Measurements from ENCODE around the gene AGRN.
A peak's percentile ranks its signal among the peaks of the same experiment; 100 is the strongest.
"Not testable (repeated sequence)": the region's sequence is repeated elsewhere in the genome, so short reads cannot be mapped to it uniquely, and the experiment has no call there.

The AGRN gene

GRCh38 chr1:1003618-1004419 is 16.1 kb upstream of the AGRN start:
- no peak for DNase-seq

GRCh38 chr1:1004420-1004779 is 15.5 kb upstream of the AGRN start:
- no peak for DNase-seq

- peak; percentile 4 for DNase-seq
Measured at GRCh38 chr1:1004780-1005697, 14.9 kb upstream of the AGRN start.

GRCh38 chr1:1005774-1006304 is 14.1 kb upstream of the AGRN start:
- no peak for DNase-seq

- no peak for DNase-seq
Measured at GRCh38 chr1:1006305-1007159, 13.4 kb upstream of the AGRN start.

- not testable (repeated sequence) for DNase-seq
Measured at GRCh38 chr1:1010131-1010530, 9.8 kb upstream of the AGRN start.

GRCh38 chr1:1011396-1011949 is 8.4 kb upstream of the AGRN start:
- DNase-seq, result no peak

GRCh38 chr1:1012736-1013104 is 7.2 kb upstream of the AGRN start:
- not testable (repeated sequence) for DNase-seq

- DNase-seq, result peak; percentile 50
Measured at GRCh38 chr1:1013105-1013921, 6.6 kb upstream of the AGRN start, which contains the start of gene ISG15. ISG15 (plus strand) TSS chr1:1013497; CDS start chr1:1013574, 77 bp downstream.

- peak; percentile 2 for DNase-seq
Measured at GRCh38 chr1:1013922-1014648, 5.8 kb upstream of the AGRN start.

GRCh38 chr1:1014799-1015681 is 4.9 kb upstream of the AGRN start:
- no peak for DNase-seq

- DNase-seq, result not testable (repeated sequence)
Measured at GRCh38 chr1:1017397-1018320, 2.3 kb upstream of the AGRN start.

GRCh38 chr1:1018321-1018685 is 1.6 kb upstream of the AGRN start:
- DNase-seq, result not testable (repeated sequence)

GRCh38 chr1:1019122-1019999 is 559 bp upstream of the AGRN start:
- peak; percentile 47 for DNase-seq

- no peak for DNase-seq
Measured at GRCh38 chr1:1020415-1021009, 592 bp downstream of the AGRN start.

- no peak for DNase-seq
Measured at GRCh38 chr1:1021010-1021919, 1.3 kb downstream of the AGRN start.
